DND-41 (cell line): Measurements from ENCODE around the gene PHKB.

Source experiments
- EZH2 ChIP-seq: IDR thresholded peaks from 3 replicates; pipeline ENCODE4 v1.6.1; 2012; ENCODE audit warnings: borderline replicate concordance, low read depth, mild to moderate bottlenecking, moderate library complexity, low read length, inconsistent platforms; ENCODE audit not compliant: severe bottlenecking
- TF ChIP-seq, protein P1 (sequence below): IDR thresholded peaks from 2 replicates; pipeline ENCODE4 v1.5.1; 2012; ENCODE audit warnings: borderline replicate concordance, low read length, moderate library complexity, mild to moderate bottlenecking; ENCODE audit not compliant: poor library complexity, severe bottlenecking; ENCODE audit errors: extremely low read depth

DNA sequence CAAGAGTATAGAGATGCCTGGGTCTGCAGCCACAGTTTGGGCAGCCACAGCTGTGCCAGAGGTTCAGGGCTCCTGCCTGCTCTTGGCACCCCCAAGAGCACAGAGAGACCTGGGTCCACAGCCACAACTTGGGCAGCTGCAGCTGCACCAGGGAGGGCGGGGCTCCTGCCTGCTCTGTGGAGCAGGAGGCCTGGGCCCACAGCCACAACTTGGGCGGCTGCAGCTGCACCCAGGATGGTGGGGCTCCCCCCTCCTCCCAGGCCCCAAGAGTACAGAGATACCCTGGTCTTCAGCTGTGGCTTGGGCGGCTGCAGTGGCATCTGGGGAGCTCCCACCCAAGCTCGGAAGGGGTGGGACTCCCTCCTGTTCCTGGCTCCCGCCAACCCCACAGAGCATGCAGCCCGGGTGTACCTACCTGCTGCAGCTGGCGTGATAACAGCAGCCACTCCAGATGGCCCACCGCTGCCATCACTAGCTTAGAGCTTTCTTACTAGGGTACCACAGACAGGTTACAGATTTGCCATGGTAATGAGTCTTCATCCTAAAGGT is 72.7 kb downstream of the PHKB start:
- TF ChIP-seq, protein P1, sequence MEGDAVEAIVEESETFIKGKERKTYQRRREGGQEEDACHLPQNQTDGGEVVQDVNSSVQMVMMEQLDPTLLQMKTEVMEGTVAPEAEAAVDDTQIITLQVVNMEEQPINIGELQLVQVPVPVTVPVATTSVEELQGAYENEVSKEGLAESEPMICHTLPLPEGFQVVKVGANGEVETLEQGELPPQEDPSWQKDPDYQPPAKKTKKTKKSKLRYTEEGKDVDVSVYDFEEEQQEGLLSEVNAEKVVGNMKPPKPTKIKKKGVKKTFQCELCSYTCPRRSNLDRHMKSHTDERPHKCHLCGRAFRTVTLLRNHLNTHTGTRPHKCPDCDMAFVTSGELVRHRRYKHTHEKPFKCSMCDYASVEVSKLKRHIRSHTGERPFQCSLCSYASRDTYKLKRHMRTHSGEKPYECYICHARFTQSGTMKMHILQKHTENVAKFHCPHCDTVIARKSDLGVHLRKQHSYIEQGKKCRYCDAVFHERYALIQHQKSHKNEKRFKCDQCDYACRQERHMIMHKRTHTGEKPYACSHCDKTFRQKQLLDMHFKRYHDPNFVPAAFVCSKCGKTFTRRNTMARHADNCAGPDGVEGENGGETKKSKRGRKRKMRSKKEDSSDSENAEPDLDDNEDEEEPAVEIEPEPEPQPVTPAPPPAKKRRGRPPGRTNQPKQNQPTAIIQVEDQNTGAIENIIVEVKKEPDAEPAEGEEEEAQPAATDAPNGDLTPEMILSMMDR = no peak
- no peak for TF ChIP-seq EZH2
